ENCODE data around the gene ZNF438. TPM values are rescaled to one million over a fixed set of nuclear protein-coding genes. Genes with fewer than 3 reads are reported as not detected.
A peak's percentile ranks its signal among the peaks of the same experiment; 100 is the strongest.
"Not testable (repeated sequence)": the region's sequence is repeated elsewhere in the genome, so short reads cannot be mapped to it uniquely, and the experiment has no call there.

Gene ZNF438
- total RNA-seq, 2 donors from 2014 or later, result 10.6 to 14.5 TPM

GRCh38 chr10:31042670-31043069 is 11.0 kb upstream of the ZNF438 start:
- H3K27ac ChIP-seq, result no peak overlapping the region
- TF ChIP-seq, protein P1, sequence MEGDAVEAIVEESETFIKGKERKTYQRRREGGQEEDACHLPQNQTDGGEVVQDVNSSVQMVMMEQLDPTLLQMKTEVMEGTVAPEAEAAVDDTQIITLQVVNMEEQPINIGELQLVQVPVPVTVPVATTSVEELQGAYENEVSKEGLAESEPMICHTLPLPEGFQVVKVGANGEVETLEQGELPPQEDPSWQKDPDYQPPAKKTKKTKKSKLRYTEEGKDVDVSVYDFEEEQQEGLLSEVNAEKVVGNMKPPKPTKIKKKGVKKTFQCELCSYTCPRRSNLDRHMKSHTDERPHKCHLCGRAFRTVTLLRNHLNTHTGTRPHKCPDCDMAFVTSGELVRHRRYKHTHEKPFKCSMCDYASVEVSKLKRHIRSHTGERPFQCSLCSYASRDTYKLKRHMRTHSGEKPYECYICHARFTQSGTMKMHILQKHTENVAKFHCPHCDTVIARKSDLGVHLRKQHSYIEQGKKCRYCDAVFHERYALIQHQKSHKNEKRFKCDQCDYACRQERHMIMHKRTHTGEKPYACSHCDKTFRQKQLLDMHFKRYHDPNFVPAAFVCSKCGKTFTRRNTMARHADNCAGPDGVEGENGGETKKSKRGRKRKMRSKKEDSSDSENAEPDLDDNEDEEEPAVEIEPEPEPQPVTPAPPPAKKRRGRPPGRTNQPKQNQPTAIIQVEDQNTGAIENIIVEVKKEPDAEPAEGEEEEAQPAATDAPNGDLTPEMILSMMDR (IDR thresholded peaks at IDR 0.05), result no peak

DNA sequence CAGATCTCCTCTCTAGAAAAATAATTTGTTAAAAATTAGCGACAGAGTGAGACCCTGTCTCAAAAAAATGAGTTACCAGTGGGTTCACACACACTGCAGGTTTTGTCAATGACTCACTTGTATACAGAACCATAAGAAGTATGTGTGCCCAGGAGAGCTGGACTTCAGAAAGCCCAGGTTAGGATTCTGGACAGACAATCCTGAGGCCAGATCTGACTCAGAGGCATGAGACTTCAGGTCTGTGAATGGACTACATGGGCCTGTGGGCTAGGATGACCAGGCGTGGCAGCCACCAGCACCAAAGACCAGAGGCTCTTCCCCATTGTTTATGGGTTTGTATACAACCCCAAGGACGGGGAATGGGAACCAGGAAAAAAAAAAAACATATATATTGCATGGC is 9.3 kb upstream of the ZNF438 start:
- Histone ChIP-seq H3K36me3 (no peaks in the 10 kb centered on the region), H3K27me3 (replicated peaks; ENCODE audit: insufficient read depth) (no peaks in the 10 kb centered on the region), H3K4me3 (no peak overlapping the region), H3K27ac (no peak overlapping the region), H3K4me1 (ENCODE audit: control insufficient read depth in 1 of 2, low read depth in 2 of 2) (no peaks in the 10 kb centered on the region), H3K9me3 (no peaks in the 10 kb centered on the region)
- TF ChIP-seq, protein P1 (IDR thresholded peaks at IDR 0.05), result no peak
- ATAC-seq (ENCODE audit: insufficient number of reproducible peaks, low FRiP score, low read depth) (no peak), DNase-seq (ENCODE audit: low spot score) (no peak)

More at GRCh38 chr10:31042670-31043069, 11.0 kb upstream of the ZNF438 start:
- Histone ChIP-seq H3K27me3 (replicated peaks; ENCODE audit: insufficient read depth) (no peaks in the 10 kb centered on the region), H3K9me3 (no peaks in the 10 kb centered on the region), H3K4me1 (ENCODE audit: control insufficient read depth in 1 of 2, low read depth in 2 of 2) (no peaks in the 10 kb centered on the region), H3K36me3 (no peaks in the 10 kb centered on the region), H3K4me3 (no peak overlapping the region)
- ATAC-seq (ENCODE audit: insufficient number of reproducible peaks, low FRiP score, low read depth) (no peak), DNase-seq (ENCODE audit: low spot score) (no peak)

- not testable (repeated sequence) for H3K4me3 ChIP-seq; H3K27me3 ChIP-seq (replicated peaks; ENCODE audit: insufficient read depth); H3K27ac ChIP-seq; DNase-seq (ENCODE audit: low spot score); ATAC-seq (ENCODE audit: insufficient number of reproducible peaks, low FRiP score, low read depth); H3K9me3 ChIP-seq; H3K36me3 ChIP-seq
- peaks cover 5 to 18% of the 10 kb centered on the region in 2 donors for H3K4me1 ChIP-seq (ENCODE audit: control insufficient read depth in 1 of 2, low read depth in 2 of 2)
Measured at GRCh38 chr10:31039006-31039405, 7.3 kb upstream of the ZNF438 start.

DNA sequence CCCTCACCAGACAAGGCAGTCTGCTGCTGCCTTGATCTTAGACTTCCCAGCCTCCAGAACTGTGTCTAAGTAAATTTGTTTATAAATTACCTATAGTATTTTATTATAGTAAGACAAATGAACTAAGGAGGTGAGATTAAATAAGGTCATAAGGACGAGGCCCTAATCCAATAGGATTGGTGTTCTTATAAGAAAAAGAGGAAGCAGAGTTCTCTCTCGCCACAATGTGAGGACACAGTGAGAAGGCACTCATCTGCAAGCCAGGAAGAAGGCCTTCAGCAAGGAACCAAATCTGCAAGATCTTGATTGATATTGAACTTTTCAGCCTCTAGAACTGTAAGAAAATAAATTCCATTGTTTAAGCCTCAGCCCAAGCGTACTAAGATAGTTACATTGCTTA is 6.1 kb upstream of the ZNF438 start:
- TF ChIP-seq, protein P1 (IDR thresholded peaks at IDR 0.05), result no peak
- Histone ChIP-seq H3K4me3 (no peak overlapping the region), H3K36me3 (no peaks in the 10 kb centered on the region), H3K4me1 (ENCODE audit: control insufficient read depth in 1 of 2, low read depth in 2 of 2) (peaks cover 17 to 27% of the 10 kb centered on the region in 2 donors), H3K27ac (no peak overlapping the region), H3K9me3 (no peaks in the 10 kb centered on the region), H3K27me3 (replicated peaks; ENCODE audit: insufficient read depth) (no peaks in the 10 kb centered on the region)
- no peak for DNase-seq (ENCODE audit: low spot score)
- ATAC-seq (ENCODE audit: insufficient number of reproducible peaks, low FRiP score, low read depth), result no peak

GRCh38 chr10:31036209-31036608 is 4.5 kb upstream of the ZNF438 start:
- DNase-seq (ENCODE audit: low spot score) (no peak), ATAC-seq (ENCODE audit: insufficient number of reproducible peaks, low FRiP score, low read depth) (no peak)
- Histone ChIP-seq H3K9me3 (no peaks in the 10 kb centered on the region), H3K4me3 (no peak overlapping the region), H3K27me3 (replicated peaks; ENCODE audit: insufficient read depth) (no peaks in the 10 kb centered on the region), H3K27ac (peak overlapping the region; percentile 52 to 84), H3K4me1 (ENCODE audit: control insufficient read depth in 1 of 2, low read depth in 2 of 2) (peaks cover 17 to 27% of the 10 kb centered on the region in 2 donors), H3K36me3 (no peaks in the 10 kb centered on the region)
- TF ChIP-seq, protein P1 (IDR thresholded peaks at IDR 0.05), result no peak

DNA sequence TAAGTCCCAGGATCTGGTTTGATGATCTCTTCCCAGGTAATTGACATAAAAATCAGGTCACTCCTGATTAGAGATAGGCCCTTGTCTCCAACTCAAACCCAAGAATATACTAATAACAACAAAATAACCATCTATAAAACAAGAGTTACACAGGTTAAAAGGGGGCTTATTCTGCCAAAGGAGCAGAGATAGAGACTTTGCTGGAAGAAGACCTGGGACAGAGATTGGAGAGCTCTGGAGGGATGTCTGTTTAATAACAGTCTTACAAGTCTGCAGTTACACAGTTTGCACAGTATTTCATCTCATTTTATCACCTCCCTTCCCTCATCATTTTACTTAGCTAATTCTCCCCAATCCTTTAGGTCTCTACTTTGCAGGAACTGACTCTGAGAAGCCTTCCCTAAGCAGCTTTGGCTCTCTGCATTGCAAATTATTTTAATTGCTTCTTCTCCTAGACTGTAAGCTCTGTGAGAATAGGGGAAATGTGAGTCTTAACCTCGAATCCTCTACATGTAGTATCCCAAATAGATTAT is 3.7 kb upstream of the ZNF438 start:
- peak overlapping the region in 1 of 2 donors; percentile 84 for H3K27ac ChIP-seq
- ATAC-seq (ENCODE audit: insufficient number of reproducible peaks, low FRiP score, low read depth) (no peak), DNase-seq (ENCODE audit: low spot score) (no peak)
- H3K36me3 ChIP-seq, result no peaks in the 10 kb centered on the region
- peaks cover 21 to 35% of the 10 kb centered on the region in 2 donors for H3K4me1 ChIP-seq (ENCODE audit: control insufficient read depth in 1 of 2, low read depth in 2 of 2)
- H3K4me3 ChIP-seq, result no peak overlapping the region
- H3K27me3 ChIP-seq (replicated peaks; ENCODE audit: insufficient read depth), result no peaks in the 10 kb centered on the region
- TF ChIP-seq, protein P1 (IDR thresholded peaks at IDR 0.05), result no peak
- no peaks in the 10 kb centered on the region for H3K9me3 ChIP-seq
